Measurements from ENCODE around the gene GIMAP4.
"Not testable (repeated sequence)": the region's sequence is repeated elsewhere in the genome, so short reads cannot be mapped to it uniquely, and the experiment has no call there.

Gene GIMAP4

GRCh38 chr7:150570556-150571465 is 3.6 kb downstream of the GIMAP4 start (continued):
- TF ChIP-seq ZNF530 (tag by site-specific recombination; IDR thresholded peaks at IDR 0.05; ENCODE audit: low read depth) (no peak), ZNF416 (tag by site-specific recombination; IDR thresholded peaks at IDR 0.05) (no peak)

- CTCF ChIA-PET, result no interaction called here
- Histone ChIP-seq H3K36me3 (ENCODE audit: control insufficient read depth in 2 of 2, insufficient read depth in 1 of 2, low read length in 2 of 2) (no peaks in the 10 kb centered on the region), H3K4me3 (ENCODE audit: low read depth, low read length) (no peak overlapping the region), H3K27ac (ENCODE audit: extremely low read depth, low read depth, low read length) (no peak overlapping the region), H3K9me3 (ENCODE audit: control insufficient read depth, insufficient read depth, low read depth, low read length) (no peaks in the 10 kb centered on the region), H3K4me1 (ENCODE audit: control insufficient read depth, insufficient read depth, low read length) (no peaks in the 10 kb centered on the region)
- POLR2A ChIA-PET, result no interaction called here
- no peak for TF ChIP-seq ZNF792 (tag by site-specific recombination; IDR thresholded peaks at IDR 0.05)
- TF ChIP-seq, protein P1, sequence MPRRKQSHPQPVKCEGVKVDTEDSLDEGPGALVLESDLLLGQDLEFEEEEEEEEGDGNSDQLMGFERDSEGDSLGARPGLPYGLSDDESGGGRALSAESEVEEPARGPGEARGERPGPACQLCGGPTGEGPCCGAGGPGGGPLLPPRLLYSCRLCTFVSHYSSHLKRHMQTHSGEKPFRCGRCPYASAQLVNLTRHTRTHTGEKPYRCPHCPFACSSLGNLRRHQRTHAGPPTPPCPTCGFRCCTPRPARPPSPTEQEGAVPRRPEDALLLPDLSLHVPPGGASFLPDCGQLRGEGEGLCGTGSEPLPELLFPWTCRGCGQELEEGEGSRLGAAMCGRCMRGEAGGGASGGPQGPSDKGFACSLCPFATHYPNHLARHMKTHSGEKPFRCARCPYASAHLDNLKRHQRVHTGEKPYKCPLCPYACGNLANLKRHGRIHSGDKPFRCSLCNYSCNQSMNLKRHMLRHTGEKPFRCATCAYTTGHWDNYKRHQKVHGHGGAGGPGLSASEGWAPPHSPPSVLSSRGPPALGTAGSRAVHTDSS (tag by site-specific recombination; IDR thresholded peaks at IDR 0.05), result no peak
Measured at GRCh38 chr7:150572496-150572895, 5.3 kb downstream of the GIMAP4 start.

DNA sequence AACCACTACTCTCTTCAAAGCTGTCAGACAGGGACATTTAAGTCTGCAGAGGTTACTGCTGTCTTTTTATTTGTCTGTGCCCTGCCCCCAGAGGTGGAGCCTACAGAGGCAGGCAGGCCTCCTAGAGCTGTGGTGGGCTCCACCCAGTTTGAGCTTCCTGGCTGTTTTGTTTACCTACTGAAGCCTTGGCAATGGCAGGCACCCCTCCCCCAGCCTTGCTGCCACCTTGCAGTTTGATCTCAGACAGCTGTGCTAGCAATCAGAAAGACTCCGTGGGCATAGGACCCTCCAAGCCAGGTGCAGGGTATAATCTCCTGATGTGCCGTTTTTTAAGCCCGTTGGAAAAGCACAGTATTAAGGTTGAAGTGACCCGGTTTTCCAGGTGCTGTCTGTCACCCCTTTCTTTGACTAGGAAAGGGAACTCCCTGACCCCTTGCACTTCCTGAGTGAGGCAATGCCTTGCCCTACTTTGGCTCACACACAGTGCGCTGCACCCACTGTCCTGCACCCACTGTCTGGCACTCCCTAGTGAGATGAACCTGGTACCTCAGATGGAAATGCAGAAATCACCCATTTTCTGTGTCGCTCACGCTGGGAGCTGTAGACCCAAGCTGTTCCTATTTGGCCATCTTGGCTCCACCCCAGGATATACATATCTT is 12.9 kb downstream of the GIMAP4 start:
- H3K9me3 ChIP-seq (ENCODE audit: control insufficient read depth, insufficient read depth, low read depth, low read length); POLR2A ChIA-PET; CTCF ChIA-PET; H3K27ac ChIP-seq (ENCODE audit: extremely low read depth, low read depth, low read length); H3K36me3 ChIP-seq (ENCODE audit: control insufficient read depth in 2 of 2, insufficient read depth in 1 of 2, low read length in 2 of 2); H3K4me1 ChIP-seq (ENCODE audit: control insufficient read depth, insufficient read depth, low read length); H3K4me3 ChIP-seq (ENCODE audit: low read depth, low read length): not testable (repeated sequence)

DNA sequence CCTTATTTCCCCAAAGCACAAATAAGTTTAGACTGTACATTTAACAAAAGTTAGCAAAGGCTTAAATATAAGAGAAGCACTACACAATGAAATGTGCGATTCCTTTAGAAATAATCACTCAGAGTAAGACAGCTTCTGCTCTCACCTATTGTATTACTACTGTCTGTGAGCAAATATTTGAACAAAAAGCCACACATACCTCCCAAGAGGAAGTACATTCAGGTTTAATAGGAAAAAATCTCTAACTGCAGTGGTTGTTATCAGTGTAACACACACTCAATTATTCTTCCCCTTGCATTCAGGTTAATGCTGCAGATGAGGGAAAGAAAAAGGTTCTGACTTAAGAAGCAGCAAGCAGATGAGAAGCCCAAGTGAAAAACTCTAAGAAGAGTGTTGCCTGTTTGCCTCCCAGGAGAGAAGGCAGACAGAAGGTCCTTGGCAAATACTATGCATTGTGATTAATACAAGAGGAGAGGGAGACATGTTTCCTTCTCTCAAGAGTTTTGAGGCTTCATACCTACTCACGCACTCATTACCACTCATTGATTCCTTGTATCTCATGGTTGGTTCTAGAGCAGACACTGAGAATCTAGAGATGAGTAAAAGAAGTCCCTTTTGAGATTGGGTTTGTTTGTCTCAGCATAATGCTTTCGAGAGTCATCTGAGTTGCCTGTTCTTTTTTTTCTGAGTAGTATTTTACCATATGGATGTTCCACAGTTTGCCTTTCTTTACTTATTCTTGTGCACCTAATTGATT is 13.6 kb downstream of the GIMAP4 start:
- Histone ChIP-seq H3K4me3 (ENCODE audit: low read depth, low read length) (no peak overlapping the region), H3K9me3 (ENCODE audit: control insufficient read depth, insufficient read depth, low read depth, low read length) (no peaks in the 10 kb centered on the region), H3K27ac (ENCODE audit: extremely low read depth, low read depth, low read length) (no peak overlapping the region), H3K4me1 (ENCODE audit: control insufficient read depth, insufficient read depth, low read length) (no peaks in the 10 kb centered on the region), H3K36me3 (ENCODE audit: control insufficient read depth in 2 of 2, insufficient read depth in 1 of 2, low read length in 2 of 2) (no peaks in the 10 kb centered on the region)
- POLR2A ChIA-PET, result no interaction called here
- CTCF ChIA-PET, result no interaction called here
- TF ChIP-seq ZNF214 (tag by site-specific recombination; IDR thresholded peaks at IDR 0.05; ENCODE audit: borderline replicate concordance) (no peak), ZNF274 (IDR thresholded peaks at IDR 0.05; ENCODE audit: low read length) (no peak), ZNF274 (tag by site-specific recombination; IDR thresholded peaks at IDR 0.05; ENCODE audit: borderline replicate concordance) (no peak), CTCF (tag by site-specific recombination; IDR thresholded peaks at IDR 0.05) (no peak), ZNF792 (tag by site-specific recombination; IDR thresholded peaks at IDR 0.05) (no peak), MYNN (tag by site-specific recombination; IDR thresholded peaks at IDR 0.05; ENCODE audit: borderline replicate concordance) (no peak), ZNF843 (tag by site-specific recombination; IDR thresholded peaks at IDR 0.05) (no peak), ZFP37 (tag by site-specific recombination; IDR thresholded peaks at IDR 0.05) (no peak), BCL11B (tag by site-specific recombination; IDR thresholded peaks at IDR 0.05; ENCODE audit: low read depth) (no peak), ZNF548 (tag by site-specific recombination; IDR thresholded peaks at IDR 0.05) (no peak), SP3 (tag by site-specific recombination; IDR thresholded peaks at IDR 0.05) (no peak), ZNF112 (tag by site-specific recombination; IDR thresholded peaks at IDR 0.05) (no peak)
- TF ChIP-seq, protein P2, sequence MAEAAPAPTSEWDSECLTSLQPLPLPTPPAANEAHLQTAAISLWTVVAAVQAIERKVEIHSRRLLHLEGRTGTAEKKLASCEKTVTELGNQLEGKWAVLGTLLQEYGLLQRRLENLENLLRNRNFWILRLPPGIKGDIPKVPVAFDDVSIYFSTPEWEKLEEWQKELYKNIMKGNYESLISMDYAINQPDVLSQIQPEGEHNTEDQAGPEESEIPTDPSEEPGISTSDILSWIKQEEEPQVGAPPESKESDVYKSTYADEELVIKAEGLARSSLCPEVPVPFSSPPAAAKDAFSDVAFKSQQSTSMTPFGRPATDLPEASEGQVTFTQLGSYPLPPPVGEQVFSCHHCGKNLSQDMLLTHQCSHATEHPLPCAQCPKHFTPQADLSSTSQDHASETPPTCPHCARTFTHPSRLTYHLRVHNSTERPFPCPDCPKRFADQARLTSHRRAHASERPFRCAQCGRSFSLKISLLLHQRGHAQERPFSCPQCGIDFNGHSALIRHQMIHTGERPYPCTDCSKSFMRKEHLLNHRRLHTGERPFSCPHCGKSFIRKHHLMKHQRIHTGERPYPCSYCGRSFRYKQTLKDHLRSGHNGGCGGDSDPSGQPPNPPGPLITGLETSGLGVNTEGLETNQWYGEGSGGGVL (tag by site-specific recombination; IDR thresholded peaks at IDR 0.05), result no peak
- TF ChIP-seq, protein P1 (tag by site-specific recombination; IDR thresholded peaks at IDR 0.05), result no peak
- TF ChIP-seq, protein P3, sequence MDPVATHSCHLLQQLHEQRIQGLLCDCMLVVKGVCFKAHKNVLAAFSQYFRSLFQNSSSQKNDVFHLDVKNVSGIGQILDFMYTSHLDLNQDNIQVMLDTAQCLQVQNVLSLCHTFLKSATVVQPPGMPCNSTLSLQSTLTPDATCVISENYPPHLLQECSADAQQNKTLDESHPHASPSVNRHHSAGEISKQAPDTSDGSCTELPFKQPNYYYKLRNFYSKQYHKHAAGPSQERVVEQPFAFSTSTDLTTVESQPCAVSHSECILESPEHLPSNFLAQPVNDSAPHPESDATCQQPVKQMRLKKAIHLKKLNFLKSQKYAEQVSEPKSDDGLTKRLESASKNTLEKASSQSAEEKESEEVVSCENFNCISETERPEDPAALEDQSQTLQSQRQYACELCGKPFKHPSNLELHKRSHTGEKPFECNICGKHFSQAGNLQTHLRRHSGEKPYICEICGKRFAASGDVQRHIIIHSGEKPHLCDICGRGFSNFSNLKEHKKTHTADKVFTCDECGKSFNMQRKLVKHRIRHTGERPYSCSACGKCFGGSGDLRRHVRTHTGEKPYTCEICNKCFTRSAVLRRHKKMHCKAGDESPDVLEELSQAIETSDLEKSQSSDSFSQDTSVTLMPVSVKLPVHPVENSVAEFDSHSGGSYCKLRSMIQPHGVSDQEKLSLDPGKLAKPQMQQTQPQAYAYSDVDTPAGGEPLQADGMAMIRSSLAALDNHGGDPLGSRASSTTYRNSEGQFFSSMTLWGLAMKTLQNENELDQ (tag by site-specific recombination; IDR thresholded peaks at IDR 0.05; ENCODE audit: low read depth), result no peak
